IMR-90 (cell line): ENCODE data around the gene SLC26A4. TPM values are rescaled to one million over a fixed set of nuclear protein-coding genes. Genes with fewer than 3 reads are reported as not detected.

Experiments
- ATAC-seq: fragments of 200-7000 bp; cut with Tn5 transposase; 2 replicates; pipeline ENCODE4 v1.9.1; 2020; ENCODE audit warnings: low read depth, mild to moderate bottlenecking, moderate library complexity
- BruUV-seq: library from RNA; stranded (reverse); fragments of 400-500 nt; replicated peaks from 2 replicates; lab custom pipeline; 2021; lab: Mats Ljungman, UMichigan
- CTCF ChIA-PET: fragments of 300-600 bp; formaldehyde crosslinking; extraction: SDS; loops from one replicate; lab custom pipeline; 2021; ENCODE audit warnings: antibody characterized with exemption; lab: Yijun Ruan, JAX
- POLR2A ChIA-PET: fragments of 300-600 bp; sonication (Branson Sonifier 250); formaldehyde crosslinking; loops from one replicate; lab custom pipeline; 2022; ENCODE audit warnings: antibody characterized with exemption; ENCODE audit not compliant: unreplicated experiment; lab: Charles Lee
- DNase-seq: peaks from one replicate; pipeline ENCODE4 v3.0.0; 2013
- H2AFZ ChIP-seq: replicated peaks from 2 replicates; pipeline ENCODE3; 2013; ENCODE audit warnings: low read length, mild to moderate bottlenecking; ENCODE audit not compliant: poor library complexity
- H2AK5ac ChIP-seq: 2 replicates; pipeline ENCODE4 v1.6.1; 2013; ENCODE audit warnings: low read depth, low read length, inconsistent platforms
- H2AK9ac ChIP-seq: replicated peaks from 2 replicates; pipeline ENCODE3; 2013; ENCODE audit warnings: mild to moderate bottlenecking, low read depth, low read length, moderate library complexity; ENCODE audit not compliant: poor library complexity
- H2BK120ac ChIP-seq: 2 replicates; pipeline ENCODE4 v1.6.1; 2013; ENCODE audit warnings: low read depth, low read length, inconsistent platforms
- H2BK15ac ChIP-seq: 3 replicates; pipeline ENCODE4 v1.6.1; 2013; ENCODE audit warnings: low read depth, low read length, inconsistent platforms
- H2BK20ac ChIP-seq: 2 replicates; pipeline ENCODE4 v1.6.1; 2013; ENCODE audit warnings: low read depth, mild to moderate bottlenecking, inconsistent platforms, low read length, moderate library complexity
- H2BK5ac ChIP-seq: 2 replicates; pipeline ENCODE4 v1.6.1; 2013; ENCODE audit warnings: mild to moderate bottlenecking, low read depth, low read length, inconsistent platforms; ENCODE audit not compliant: poor library complexity, severe bottlenecking
- H3K14ac ChIP-seq: replicated peaks from 2 replicates; pipeline ENCODE4 v1.6.1; 2013; ENCODE audit warnings: low read depth, low read length, inconsistent platforms
- H3K18ac ChIP-seq: 2 replicates; pipeline ENCODE4 v1.6.1; 2013; ENCODE audit warnings: low read depth, low read length, control low read depth
- H3K23ac ChIP-seq: 2 replicates; pipeline ENCODE4 v1.6.1; 2013; ENCODE audit warnings: low read depth, low read length, inconsistent platforms
- H3K27ac ChIP-seq: 2 replicates; pipeline ENCODE4 v1.5.1; 2013; ENCODE audit warnings: mild to moderate bottlenecking, control low read depth, low read length; ENCODE audit not compliant: insufficient read depth
- H3K27me3 ChIP-seq: 2 replicates; pipeline ENCODE4 v1.6.1; 2013; ENCODE audit warnings: low read length; ENCODE audit not compliant: control insufficient read depth, insufficient read depth
- H3K36me3 ChIP-seq: 2 replicates; pipeline ENCODE4 v1.6.1; 2013; ENCODE audit warnings: low read length, mixed read lengths; ENCODE audit not compliant: control insufficient read depth, insufficient read depth
- H3K4ac ChIP-seq: 2 replicates; pipeline ENCODE4 v1.6.1; 2013; ENCODE audit warnings: low read depth, low read length, inconsistent platforms
- H3K4me1 ChIP-seq: 2 replicates; pipeline ENCODE4 v1.6.1; 2013; ENCODE audit warnings: low read length, mixed read lengths; ENCODE audit not compliant: control insufficient read depth, insufficient read depth
- H3K4me2 ChIP-seq: 2 replicates; pipeline ENCODE4 v1.6.1; 2013; ENCODE audit warnings: low read depth, mild to moderate bottlenecking, control low read depth, low read length, moderate library complexity
- H3K4me3 ChIP-seq: 2 replicates; pipeline ENCODE4 v1.5.1; 2013; ENCODE audit warnings: low read depth, mild to moderate bottlenecking, control low read depth, low read length, moderate library complexity; ENCODE audit not compliant: insufficient read depth
- H3K56ac ChIP-seq: 2 replicates; pipeline ENCODE4 v1.6.1; 2013; ENCODE audit warnings: low read length, inconsistent platforms; ENCODE audit not compliant: insufficient read depth; ENCODE audit errors: extremely low read depth
- H3K79me1 ChIP-seq, 2 experiments: 2 replicates each; pipeline ENCODE4 v1.6.1; 2013; ENCODE audit warnings: low read length in 2 of 2, inconsistent platforms in 1 of 2, low read depth in 1 of 2
- H3K9ac ChIP-seq: 2 replicates; pipeline ENCODE4 v1.6.1; 2013; ENCODE audit warnings: low read depth, low read length, control low read depth
- H3K9me1 ChIP-seq: 2 replicates; pipeline ENCODE4 v1.6.1; 2013; ENCODE audit warnings: low read length, inconsistent platforms; ENCODE audit not compliant: insufficient read depth
- H3K9me3 ChIP-seq: 2 replicates; pipeline ENCODE4 v1.6.1; 2013; ENCODE audit warnings: low read length; ENCODE audit not compliant: control insufficient read depth, insufficient read depth
- H4K20me1 ChIP-seq: 2 replicates; pipeline ENCODE4 v1.6.1; 2013; ENCODE audit warnings: low read length, inconsistent platforms; ENCODE audit not compliant: insufficient read depth
- H4K5ac ChIP-seq: 2 replicates; pipeline ENCODE4 v1.6.1; 2013; ENCODE audit warnings: mild to moderate bottlenecking, low read depth, low read length, control low read depth
- H4K8ac ChIP-seq, 2 experiments: 2 replicates each; pipeline ENCODE4 v1.6.1; 2013; ENCODE audit warnings: low read depth in 2 of 2, low read length in 2 of 2, control low read depth in 1 of 2, inconsistent platforms in 1 of 2
- H4K91ac ChIP-seq: 2 replicates; pipeline ENCODE4 v1.6.1; 2013; ENCODE audit warnings: low read depth, low read length, inconsistent platforms; ENCODE audit not compliant: insufficient read depth
- ELK1 ChIP-seq: fragments of 150-350 bp; IDR thresholded peaks from 2 replicates; pipeline ENCODE4 v1.6.1; 2016; ENCODE audit warnings: low read depth, mild to moderate bottlenecking, low read length, moderate library complexity, borderline replicate concordance
- MAZ ChIP-seq: IDR thresholded peaks from 2 replicates; pipeline ENCODE4 v1.6.1; 2012; ENCODE audit warnings: low read depth, mild to moderate bottlenecking, low read length, improper control_type of control experiment, moderate library complexity, borderline replicate concordance
- WGBS, 2 experiments: methylation state at CpG; one replicate each; pipeline versions ENCODE4 v1.1.5 to v1.1.7; 2013; ENCODE audit warnings: missing lambda C conversion rate in 2 of 2; ENCODE audit not compliant: insufficient read length in 1 of 2; ENCODE audit errors: extremely low coverage in 2 of 2; 5-methylcytosine and 5-hydroxymethylcytosine counted together
- dilution Hi-C: fragments of 300-500 bp; cut with HindIII; formaldehyde crosslinking; loops from one replicate; pipeline ENCODE4 v1.14.3; 2018; ENCODE audit warnings: low sequenced_read_pairs; ENCODE audit not compliant: unreplicated experiment
- in situ Hi-C: fragments of 300-500 bp; cut with MboI; formaldehyde crosslinking; loops from 3 replicates; pipeline ENCODE4 v1.14.3; 2019; ENCODE audit warnings: low sequenced_read_pairs, inconsistent platforms, mixed read lengths
- intact Hi-C: fragments of 100-400 bp; cut with micrococcal nuclease; formaldehyde crosslinking; loops from 2 replicates; pipeline ENCODE4 v1.10.0; 2022
- polyA plus RNA-seq, 3 experiments: library from polyadenylated mRNA; depleted of rRNA; stranded (reverse); fragments of >200 nt; gene quantifications; 2 replicates each; pipeline ENCODE4 v1.2.3, GENCODE V29; 2012; ENCODE audit warnings: low replicate concordance in 1 of 3
- total RNA-seq: library from RNA; depleted of rRNA; stranded (reverse); fragments of >200 nt; gene quantifications from 2 replicates; pipeline ENCODE4 v1.2.3, GENCODE V29; 2012

Gene SLC26A4
- total and polyA plus RNA-seq, 2 of the 4 experiments (the other 2 are of a cell fraction) = 0.09 to 1.1 TPM

GRCh38 chr7:107676249-107676648 lies 15.6 kb downstream of the SLC26A4 start:
- no peaks in the 10 kb centered on the region for H3K9me3 ChIP-seq
- no peak overlapping the region for H3K4me3 ChIP-seq
- in situ Hi-C loops = no loop called here
- no peaks in the 10 kb centered on the region for H3K36me3 ChIP-seq
- H3K9me1 ChIP-seq = no peaks in the 10 kb centered on the region
- no peak overlapping the region for H3K4ac ChIP-seq
- no CpG with 5 or more reads among the region's 2 CpGs for WGBS, 2 experiments
- dilution Hi-C loops = no loop called here
- H3K9ac ChIP-seq = no peak overlapping the region
- no peak overlapping the region for H4K8ac ChIP-seq
- intact Hi-C loops = no loop called here
- H3K14ac ChIP-seq = no peak overlapping the region
- ChIA-PET CTCF (interaction anchor here (1.3 kb wide), 1 partner anchor 15 kb away, joined by 4 read pairs; no protein-coding TSS in a partner anchor), POLR2A (no interaction called here)
- no peak overlapping the region for H2AK5ac ChIP-seq
- H2BK15ac ChIP-seq = no peak overlapping the region
- H2BK120ac ChIP-seq = no peak overlapping the region
- H4K91ac ChIP-seq = no peak overlapping the region
- H3K23ac ChIP-seq = no peak overlapping the region
- BruUV-seq = no TSS peak
- H4K5ac ChIP-seq = no peak overlapping the region
- no peak overlapping the region for H2AK9ac ChIP-seq
- H2BK5ac ChIP-seq = no peak overlapping the region
- ATAC-seq = no peak
- TF ChIP-seq ELK1 (no peak), MAZ (no peak)
- H3K27ac ChIP-seq = no peak overlapping the region
- no peaks in the 10 kb centered on the region for H3K79me1 ChIP-seq
- H2BK20ac ChIP-seq = no peak overlapping the region
- no peaks in the 10 kb centered on the region for H4K20me1 ChIP-seq
- no peaks in the 10 kb centered on the region for H3K27me3 ChIP-seq
- DNase-seq = no peak
- no peak overlapping the region for H3K18ac ChIP-seq
- no peak overlapping the region for H2AFZ ChIP-seq
- H3K4me1 ChIP-seq = no peaks in the 10 kb centered on the region
- no peak overlapping the region for H3K56ac ChIP-seq
- no peak overlapping the region for H3K4me2 ChIP-seq
